ENCODE measurements around the gene SLC6A19. TPM values are rescaled to one million over a fixed set of nuclear protein-coding genes. Genes with fewer than 3 reads are reported as not detected.

SLC6A19 gene
- total RNA-seq: under 1 TPM; 0.09 to 0.17 TPM

- no peak within 1 kb of the TSS for H3K4me3 ChIP-seq
- TF ChIP-seq CTCF (IDR thresholded peaks at IDR 0.05) (no peak), POLR2AphosphoS5 (IDR thresholded peaks at IDR 0.05) (no peak)
- no peaks in the 10 kb centered on the region for H3K4me1 ChIP-seq (replicated peaks)
- H3K36me3 ChIP-seq: no peaks in the 10 kb centered on the region
- no peak within 1 kb of the TSS for H3K27ac ChIP-seq
- H3K9me3 ChIP-seq: no peaks in the 10 kb centered on the region
- intact Hi-C loops (cut with DNase I): no loop called here
- WGBS: 66% methylated on average over 46 of the region's 51 CpGs
- DNase-seq (ENCODE audit: low spot score): no peak
- peaks cover 5% of the 10 kb centered on the region for H3K27me3 ChIP-seq (replicated peaks; ENCODE audit: insufficient read depth)
These were observed at the start of gene SLC6A19 for GRCh38 chr5:1201327-1202025. Gene SLC6A19 (plus strand): TSS chr5:1201595. CDS start chr5:1201651, 56 bp downstream.

DNA sequence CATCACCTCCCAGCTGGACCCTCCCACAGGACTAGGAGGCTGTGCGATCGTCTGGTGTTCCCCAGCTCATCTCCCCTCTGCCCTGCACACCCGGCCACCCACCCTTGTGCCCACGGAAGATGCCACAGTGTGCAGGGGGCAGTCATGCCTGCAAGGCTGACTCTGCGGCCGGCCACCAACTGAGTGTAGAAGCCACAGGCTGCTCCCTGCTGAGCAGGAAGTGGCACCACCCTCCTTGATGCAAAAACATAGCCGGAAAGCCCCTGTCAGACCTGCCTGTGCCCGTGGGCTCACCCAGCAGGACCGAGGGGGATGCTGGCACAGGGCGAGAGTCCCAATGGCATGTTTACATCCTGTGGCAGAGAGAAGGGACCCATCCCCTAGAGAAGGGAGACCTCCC, 49.2 kb upstream of the SLC6A19 start:
- H3K36me3 ChIP-seq: no peaks in the 10 kb centered on the region
- WGBS: 65% methylated on average over 10 of the region's 10 CpGs
- no peak overlapping the region for H3K27ac ChIP-seq
- peaks cover 3% of the 10 kb centered on the region for H3K4me1 ChIP-seq (replicated peaks)
- H3K4me3 ChIP-seq: no peak overlapping the region
- H3K27me3 ChIP-seq (replicated peaks; ENCODE audit: insufficient read depth): peaks cover 8% of the 10 kb centered on the region
- intact Hi-C loops (cut with DNase I): no loop called here
- no peak for DNase-seq (ENCODE audit: low spot score)
- no peak for TF ChIP-seq POLR2A (IDR thresholded peaks at IDR 0.05)
- no peak for TF ChIP-seq POLR2AphosphoS5 (IDR thresholded peaks at IDR 0.05)
- TF ChIP-seq CTCF (IDR thresholded peaks at IDR 0.05): no peak
- H3K9me3 ChIP-seq: no peaks in the 10 kb centered on the region

DNA sequence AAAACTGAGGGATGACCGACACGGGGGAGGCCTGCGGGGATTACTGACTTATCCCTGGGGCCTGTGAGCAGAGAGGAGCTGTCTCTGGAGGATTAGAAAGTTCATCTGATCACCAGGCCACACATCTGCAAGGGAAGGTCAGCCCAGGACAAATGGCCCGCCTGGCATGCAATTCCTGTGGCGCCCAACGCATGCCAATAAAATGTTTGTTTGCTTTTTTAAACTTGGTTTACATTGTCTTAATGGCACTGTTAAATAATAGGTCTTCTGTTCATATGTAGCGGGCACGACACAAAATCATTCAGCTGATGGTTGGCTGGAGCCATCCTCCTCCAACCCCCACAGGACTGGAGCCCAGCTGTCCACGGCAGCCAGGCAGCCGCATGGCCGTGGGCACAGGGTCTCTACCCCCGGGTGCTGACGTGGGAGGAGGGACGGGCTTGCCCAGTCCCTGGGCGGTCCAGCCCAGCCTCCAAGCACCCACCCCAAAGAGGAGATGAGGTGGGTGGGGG, 48.6 kb upstream of the SLC6A19 start:
- peak; percentile 40 for DNase-seq (ENCODE audit: low spot score)
- TF ChIP-seq POLR2AphosphoS5 (IDR thresholded peaks at IDR 0.05): peak; percentile 69
- no peak for TF ChIP-seq CTCF (IDR thresholded peaks at IDR 0.05)
- Histone ChIP-seq H3K36me3 (no peaks in the 10 kb centered on the region), H3K4me1 (replicated peaks) (peaks cover 3% of the 10 kb centered on the region), H3K27me3 (replicated peaks; ENCODE audit: insufficient read depth) (peaks cover 8% of the 10 kb centered on the region), H3K4me3 (no peak overlapping the region), H3K27ac (no peak overlapping the region), H3K9me3 (no peaks in the 10 kb centered on the region)
- WGBS: 54% methylated on average over 15 of the region's 15 CpGs
- intact Hi-C loops (cut with DNase I): no loop called here

GRCh38 chr5:1153428-1153827, 48.0 kb upstream of the SLC6A19 start:
- Histone ChIP-seq H3K36me3 (no peaks in the 10 kb centered on the region), H3K27ac (no peak overlapping the region), H3K9me3 (no peaks in the 10 kb centered on the region), H3K4me3 (no peak overlapping the region), H3K27me3 (replicated peaks; ENCODE audit: insufficient read depth) (peaks cover 8% of the 10 kb centered on the region), H3K4me1 (replicated peaks) (peaks cover 3% of the 10 kb centered on the region)
- 72% methylated on average over 12 of the region's 12 CpGs for WGBS
- TF ChIP-seq POLR2A (IDR thresholded peaks at IDR 0.05): no peak
- TF ChIP-seq CTCF (IDR thresholded peaks at IDR 0.05): no peak
- no peak for TF ChIP-seq POLR2AphosphoS5 (IDR thresholded peaks at IDR 0.05)
- DNase-seq (ENCODE audit: low spot score): no peak
- intact Hi-C loops (cut with DNase I): no loop called here

Data from prostate gland (tissue), 2 donors.